HG03575 (cell line): ENCODE results near the gene CLSTN1.
"Not testable (repeated sequence)": the region's sequence is repeated elsewhere in the genome, so short reads cannot be mapped to it uniquely, and the experiment has no call there.

Source experiments
- ATAC-seq: cut with Tn5 transposase; IDR thresholded peaks from one replicate; pipeline ENCODE4 v1.9.1; 2021; ENCODE audit not compliant: unreplicated experiment, insufficient number of reproducible peaks, low FRiP score; ENCODE audit errors: extremely low read depth

CLSTN1 gene

DNA sequence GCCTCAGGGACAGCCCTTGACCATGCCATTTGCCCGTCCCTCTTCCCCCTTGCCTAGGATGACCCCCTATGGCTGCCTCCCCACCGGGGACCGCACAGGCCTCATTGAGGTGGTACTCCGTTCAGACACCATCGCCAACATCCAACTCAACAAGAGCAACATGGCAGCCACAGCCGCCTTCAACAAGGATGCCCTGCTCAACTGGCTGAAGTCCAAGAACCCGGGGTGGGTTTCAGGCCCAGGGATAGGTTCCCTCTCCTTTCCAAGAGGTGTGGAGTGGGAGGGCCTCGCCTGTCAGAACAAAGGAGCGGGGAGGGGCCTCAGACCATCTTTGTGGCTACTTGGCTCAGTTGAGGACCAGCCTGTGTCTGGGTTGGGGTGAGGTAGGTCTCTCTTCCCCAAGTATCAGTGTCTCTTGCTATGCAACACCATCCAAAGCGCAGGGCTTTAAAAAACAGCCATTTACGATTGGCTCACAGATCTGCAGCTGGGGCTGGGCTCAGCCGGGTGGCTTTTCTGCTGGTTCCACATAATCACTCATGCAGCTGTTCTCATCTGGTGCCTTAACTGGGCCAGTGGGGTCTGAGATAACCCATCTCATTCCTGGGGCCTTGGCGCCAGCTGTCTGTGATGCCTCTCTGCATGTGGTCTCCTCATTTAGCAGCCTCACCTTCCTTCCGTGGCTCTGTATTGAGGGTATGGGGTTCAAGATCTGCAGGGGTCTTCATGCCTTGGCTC is 100.5 kb downstream of the CLSTN1 start:
- ATAC-seq: no peak

DNA sequence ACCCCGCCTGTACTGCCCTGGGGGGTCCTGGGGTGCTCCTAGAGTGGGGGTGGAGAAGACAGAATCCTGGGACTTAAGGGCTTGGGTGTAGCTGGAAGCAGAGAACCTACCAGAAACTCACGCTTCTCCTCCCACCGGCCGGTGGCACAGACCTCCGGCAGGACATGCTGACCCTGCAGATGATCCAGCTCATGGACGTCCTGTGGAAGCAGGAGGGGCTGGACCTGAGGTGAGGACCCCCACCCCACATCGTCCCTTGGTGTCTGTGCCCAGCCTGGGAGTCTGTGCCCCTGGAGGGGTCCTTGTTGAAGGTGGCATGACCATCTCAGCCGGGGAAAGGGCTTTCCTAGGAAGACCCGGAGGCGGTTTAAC is 101.4 kb downstream of the CLSTN1 start:
- ATAC-seq: no peak

DNA sequence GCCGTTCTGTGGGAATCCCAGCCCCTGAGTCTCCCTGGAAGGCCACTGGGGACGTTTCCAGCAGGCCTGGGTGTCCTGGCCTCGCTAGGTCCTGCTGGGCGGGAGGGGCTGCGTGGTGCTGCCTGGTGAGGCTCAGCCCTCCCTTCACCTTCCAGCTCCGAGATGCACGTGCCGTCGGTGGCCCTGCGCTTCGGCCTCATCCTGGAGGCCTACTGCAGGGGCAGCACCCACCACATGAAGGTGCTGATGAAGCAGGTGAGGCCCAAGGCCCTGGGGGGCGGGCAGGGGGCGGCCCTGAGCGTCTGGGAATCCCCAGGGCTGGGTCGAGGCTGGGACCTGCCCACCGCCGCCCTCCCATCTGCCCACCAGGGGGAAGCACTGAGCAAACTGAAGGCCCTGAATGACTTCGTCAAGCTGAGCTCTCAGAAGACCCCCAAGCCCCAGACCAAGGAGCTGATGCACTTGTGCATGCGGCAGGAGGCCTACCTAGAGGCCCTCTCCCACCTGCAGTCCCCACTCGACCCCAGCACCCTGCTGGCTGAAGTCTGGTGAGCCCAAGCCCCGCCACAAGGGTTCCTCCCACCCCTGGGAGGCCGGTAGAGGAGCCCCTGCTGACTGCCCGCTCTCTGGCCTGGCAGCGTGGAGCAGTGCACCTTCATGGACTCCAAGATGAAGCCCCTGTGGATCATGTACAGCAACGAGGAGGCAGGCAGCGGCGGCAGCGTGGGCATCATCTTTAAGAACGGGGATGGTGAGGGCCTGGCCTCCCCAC is 102.0 kb downstream of the CLSTN1 start:
- no peak for ATAC-seq

DNA sequence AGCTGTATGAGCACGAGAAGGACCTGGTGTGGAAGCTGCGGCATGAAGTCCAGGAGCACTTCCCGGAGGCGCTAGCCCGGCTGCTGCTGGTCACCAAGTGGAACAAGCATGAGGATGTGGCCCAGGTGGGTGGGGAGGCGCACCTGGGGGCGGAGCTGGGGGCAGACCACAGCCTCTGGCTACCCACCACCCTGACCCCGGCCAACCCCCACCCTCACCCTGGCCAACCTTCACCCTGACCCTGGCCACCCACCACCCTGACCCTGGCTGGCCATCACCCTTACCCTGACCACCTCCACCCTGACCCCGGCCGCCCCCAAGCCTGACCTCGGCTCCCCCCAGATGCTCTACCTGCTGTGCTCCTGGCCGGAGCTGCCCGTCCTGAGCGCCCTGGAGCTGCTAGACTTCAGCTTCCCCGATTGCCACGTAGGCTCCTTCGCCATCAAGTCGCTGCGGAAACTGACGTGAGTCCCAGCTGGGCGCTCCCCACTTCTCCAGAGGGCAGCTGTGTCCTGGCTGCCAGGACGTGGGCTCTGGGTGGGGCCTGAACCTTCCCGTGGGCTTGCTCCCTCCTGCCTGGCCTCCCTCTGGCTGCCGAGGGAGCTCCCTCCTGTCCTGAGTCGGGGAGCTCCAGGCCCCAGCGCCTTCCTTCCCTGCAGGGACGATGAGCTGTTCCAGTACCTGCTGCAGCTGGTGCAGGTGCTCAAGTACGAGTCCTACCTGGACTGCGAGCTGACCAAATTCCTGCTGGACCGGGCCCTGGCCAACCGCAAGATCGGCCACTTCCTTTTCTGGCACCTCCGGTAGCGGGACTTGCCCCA is 102.8 kb downstream of the CLSTN1 start:
- no peak for ATAC-seq

DNA sequence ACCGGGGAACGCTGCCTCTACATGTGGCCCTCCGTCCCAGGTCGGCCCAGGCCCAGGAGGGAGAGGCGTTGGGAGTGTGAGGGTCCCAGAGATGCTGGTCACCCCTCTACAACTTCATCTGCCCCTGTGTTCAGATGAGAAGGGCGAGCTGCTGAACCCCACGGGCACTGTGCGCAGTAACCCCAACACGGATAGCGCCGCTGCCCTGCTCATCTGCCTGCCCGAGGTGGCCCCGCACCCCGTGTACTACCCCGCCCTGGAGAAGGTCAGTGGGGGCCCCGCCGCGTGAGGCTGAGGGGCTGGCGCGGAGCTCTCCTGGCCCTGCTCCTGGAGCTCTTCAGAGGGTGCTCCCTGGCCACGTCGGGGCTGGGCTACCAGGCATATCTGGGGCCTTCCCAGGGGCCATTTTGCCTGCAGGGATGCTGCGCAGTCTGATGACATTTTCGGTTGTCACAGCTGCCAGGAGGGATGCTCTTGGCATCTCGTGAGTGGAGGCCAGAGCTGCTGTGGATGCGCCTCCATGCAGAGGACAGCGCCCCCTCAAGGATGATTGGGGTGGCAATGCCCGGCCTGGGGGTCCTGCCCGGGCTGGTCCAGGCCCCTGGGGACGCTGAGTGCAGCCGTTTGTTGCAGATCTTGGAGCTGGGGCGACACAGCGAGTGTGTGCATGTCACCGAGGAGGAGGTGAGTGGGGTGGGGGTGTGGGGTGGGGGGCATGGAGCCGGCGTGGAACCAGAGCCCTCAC is 103.6 kb downstream of the CLSTN1 start:
- ATAC-seq: no peak

DNA sequence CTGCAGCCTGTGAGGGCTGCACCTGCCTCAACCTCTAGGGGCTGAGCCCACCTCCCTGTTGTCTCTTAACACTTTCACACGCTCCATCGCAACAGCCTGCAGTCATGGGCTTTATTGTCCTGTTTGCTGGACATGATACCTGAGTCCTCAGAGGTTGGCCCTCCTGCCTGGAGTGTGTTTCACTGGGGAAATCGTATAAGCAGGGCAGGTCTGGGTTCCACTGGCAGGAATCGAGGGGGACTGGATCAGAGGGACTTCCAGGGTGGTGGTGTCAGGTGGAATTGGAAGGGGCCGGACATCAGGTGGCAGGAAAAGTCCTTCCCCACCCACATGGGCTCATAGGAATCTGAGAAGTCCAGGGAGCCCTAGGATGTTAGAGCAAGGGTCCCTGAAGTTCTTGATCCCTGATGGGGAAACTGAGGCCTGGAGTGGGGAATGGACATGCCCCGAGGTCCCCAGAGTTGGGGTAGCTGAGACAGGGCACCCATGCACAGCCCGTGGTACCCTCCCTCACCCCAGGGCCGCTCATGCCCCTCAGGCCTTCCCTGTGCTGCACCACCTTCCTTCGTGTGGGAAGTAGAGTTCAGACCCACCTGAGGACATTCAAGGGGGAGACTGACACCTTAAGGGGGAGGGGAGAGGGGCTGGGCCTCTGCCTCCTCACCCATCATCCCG is 105.6 kb downstream of the CLSTN1 start:
- no peak for ATAC-seq

DNA sequence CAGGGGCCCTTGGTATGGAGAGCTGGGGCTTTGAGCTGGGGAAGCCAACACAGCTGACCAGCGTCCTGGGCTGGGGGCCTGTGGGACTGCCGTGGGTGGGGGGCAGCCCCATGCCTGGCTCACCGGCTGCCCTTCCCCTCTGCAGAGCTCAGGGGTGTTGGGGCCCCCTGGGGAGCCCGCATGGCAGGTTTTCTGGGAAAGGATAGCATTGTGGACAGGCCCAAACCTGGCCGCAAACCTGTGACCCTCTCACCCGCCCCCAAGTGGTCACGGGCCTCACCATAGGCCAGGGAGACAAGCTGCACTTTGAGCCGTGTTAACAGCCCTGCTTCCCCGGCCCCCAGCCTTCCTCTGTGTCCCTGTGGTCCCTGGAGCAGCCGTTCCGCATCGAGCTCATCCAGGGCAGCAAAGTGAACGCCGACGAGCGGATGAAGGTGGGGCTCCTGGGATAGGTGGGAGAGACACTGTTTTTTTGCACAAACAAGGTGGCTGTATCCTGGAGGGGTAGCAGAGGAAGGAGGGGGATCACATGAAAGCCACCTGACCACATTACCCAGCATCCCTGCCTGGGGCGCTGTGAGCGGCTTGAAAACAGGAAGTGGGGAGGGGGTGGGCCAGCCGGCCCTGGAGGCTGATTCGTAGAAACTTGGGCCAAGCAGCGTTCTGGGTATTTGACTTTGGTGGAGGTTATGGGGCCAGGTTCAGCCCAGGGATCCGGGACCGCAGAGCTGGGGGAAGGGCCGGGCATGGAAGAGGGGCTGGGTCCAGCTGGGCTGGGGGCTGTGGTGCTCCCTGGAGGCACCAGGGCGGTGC is 106.4 kb downstream of the CLSTN1 start:
- no peak for ATAC-seq

DNA sequence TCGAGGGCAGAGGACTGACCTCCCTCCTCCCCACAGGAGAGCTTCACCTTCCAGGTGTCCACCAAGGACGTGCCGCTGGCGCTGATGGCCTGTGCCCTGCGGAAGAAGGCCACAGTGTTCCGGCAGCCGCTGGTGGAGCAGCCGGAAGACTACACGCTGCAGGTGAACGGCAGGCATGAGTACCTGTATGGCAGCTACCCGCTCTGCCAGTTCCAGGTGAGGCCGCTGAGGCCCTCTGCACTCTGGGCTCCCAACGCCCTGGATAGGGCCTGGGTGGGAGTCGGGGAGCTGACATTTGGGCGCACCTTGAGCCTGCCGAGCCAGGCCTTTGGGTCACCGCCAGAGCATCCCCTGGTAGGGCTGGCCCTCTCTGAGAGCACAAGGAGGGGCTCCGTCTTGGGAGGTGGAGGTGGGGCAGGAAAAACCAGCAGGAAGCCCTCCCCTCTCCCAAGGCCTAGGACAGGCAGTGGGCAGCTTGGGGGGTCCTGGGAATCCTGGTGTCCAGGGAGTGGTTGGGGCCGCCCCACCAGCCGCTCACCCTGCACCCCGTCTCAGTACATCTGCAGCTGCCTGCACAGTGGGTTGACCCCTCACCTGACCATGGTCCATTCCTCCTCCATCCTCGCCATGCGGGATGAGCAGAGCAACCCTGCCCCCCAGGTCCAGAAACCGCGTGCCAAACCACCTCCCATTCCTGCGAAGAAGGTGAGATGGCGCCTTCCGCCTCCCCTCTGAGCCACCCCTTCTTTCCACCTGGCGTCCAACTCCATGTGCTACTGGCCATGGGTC is 107.2 kb downstream of the CLSTN1 start:
- ATAC-seq: no peak

DNA sequence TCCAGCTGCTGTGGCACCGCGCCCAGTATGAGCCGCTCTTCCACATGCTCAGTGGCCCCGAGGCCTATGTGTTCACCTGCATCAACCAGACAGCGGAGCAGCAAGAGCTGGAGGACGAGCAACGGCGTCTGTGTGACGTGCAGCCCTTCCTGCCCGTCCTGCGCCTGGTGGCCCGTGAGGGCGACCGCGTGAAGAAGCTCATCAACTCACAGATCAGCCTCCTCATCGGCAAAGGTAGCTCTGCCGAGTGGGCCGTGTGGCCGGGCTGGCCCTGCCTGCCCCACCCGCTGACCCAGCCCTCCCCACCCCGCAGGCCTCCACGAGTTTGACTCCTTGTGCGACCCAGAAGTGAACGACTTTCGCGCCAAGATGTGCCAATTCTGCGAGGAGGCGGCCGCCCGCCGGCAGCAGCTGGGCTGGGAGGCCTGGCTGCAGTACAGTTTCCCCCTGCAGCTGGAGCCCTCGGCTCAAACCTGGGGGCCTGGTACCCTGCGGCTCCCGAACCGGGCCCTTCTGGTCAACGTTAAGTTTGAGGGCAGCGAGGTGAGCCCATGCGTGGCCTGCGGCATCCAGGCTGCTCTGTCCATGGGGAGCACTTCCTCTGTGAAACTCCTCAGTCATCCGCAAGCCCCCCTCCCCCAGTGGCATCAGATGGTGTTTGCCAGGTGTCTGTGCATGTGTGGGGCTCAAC is 108.1 kb downstream of the CLSTN1 start:
- no peak for ATAC-seq

DNA sequence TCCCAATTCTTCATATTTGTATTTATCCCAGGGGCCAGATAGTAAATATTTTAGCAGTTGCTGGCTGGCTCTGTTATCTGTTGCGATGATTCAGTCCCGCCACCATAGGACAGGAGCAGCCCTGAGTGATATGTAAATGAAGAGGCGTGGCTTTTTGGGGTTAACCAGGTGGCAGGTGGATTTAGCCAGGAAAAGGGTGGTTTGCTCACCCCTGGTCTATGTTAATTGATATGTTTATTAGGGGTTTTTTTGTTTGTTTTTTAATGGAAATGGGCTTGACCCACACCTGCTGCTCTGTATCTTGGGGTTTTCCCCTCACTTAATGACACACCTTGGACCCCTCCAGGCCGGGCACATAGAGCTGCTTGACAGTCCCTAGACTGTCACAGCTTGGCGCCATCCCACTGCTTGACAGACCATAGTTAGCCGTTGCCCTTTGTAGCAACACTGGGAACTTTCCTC is 109.5 kb downstream of the CLSTN1 start:
- no peak for ATAC-seq

DNA sequence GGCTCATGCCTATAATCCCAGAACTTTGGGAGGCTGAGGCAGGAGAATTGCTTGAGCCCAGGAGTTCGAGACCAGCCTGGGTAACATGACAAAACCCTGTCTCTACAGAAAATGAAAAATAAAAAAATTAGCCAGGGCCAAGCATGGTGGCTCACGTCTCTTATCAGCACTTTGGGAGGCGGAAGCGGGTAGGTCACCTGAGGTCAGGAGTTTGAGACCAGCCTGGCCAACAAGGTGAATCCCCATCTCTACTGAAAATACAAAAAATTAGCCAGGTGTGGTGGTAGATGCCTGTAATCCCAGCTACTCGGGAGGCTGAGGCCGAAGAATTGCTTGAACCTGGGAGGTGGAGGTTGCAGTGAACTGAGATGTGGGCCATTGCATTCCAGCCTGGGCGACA is 111.0 kb downstream of the CLSTN1 start:
- not testable (repeated sequence) for ATAC-seq

DNA sequence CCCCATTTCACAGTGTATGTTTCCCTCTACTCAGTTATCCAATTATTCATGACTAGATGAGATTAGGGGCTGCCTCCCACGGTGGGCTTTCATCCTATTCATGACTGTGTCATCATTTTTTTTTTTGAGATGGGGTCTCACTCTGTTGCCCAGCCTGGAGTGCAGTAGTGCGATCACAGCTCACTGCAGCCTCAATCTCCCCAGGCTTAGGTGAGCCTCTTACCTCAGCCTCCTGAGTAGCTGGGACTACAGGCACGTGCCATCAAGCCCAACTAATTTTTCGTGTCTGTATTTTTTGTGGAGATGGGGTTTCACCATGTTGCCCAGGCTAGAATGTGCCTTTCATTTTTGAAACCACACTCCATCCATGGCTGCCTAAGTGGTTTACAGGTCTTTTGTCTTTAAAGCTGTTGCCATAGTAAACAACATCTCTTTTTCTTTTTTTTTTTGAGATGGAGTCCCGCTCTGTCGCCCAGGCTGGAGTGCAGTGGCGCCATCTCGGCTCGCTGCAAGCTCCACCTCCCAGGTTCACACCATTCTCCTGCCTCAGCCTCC is 112.2 kb downstream of the CLSTN1 start:
- no peak for ATAC-seq

DNA sequence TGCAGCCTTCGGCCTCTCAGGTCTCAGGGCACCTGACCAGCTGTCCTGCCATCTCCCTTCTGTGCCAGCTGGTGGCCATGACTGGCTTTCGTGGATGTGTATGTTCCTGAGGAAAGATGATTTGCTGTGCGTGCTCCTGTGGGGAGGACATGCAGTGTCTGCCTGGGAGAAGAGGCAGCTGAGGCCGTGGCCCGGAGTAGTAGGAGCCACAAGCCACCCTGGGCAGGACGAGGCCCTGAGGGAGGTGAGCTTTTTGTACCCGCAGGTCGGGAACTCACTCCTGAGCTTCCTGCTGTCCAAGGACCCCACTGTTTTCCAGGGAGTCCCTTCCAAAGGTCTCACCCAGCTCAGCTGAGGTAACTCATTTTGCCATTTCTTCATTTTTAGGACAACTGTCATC is 113.7 kb downstream of the CLSTN1 start:
- ATAC-seq: no peak

DNA sequence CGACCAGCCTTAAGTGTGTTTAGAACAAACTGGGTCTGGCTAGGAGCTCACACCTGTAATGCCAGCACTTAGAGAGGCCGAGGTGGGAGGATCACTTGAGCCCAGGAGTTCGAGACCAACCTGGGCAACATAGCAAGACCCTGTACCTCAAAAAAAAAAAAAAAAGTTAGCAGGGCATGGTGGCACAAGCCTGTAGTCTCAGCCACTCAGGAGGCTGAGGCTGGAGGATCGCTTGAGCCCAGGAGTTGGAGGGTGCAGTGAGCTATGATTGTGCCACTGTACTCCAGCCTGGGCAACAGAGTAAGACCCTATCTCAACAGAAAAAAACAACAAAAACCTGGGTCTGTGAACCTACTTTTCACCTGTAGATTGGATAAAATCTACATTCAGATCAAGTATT is 117.6 kb downstream of the CLSTN1 start:
- ATAC-seq: no peak

DNA sequence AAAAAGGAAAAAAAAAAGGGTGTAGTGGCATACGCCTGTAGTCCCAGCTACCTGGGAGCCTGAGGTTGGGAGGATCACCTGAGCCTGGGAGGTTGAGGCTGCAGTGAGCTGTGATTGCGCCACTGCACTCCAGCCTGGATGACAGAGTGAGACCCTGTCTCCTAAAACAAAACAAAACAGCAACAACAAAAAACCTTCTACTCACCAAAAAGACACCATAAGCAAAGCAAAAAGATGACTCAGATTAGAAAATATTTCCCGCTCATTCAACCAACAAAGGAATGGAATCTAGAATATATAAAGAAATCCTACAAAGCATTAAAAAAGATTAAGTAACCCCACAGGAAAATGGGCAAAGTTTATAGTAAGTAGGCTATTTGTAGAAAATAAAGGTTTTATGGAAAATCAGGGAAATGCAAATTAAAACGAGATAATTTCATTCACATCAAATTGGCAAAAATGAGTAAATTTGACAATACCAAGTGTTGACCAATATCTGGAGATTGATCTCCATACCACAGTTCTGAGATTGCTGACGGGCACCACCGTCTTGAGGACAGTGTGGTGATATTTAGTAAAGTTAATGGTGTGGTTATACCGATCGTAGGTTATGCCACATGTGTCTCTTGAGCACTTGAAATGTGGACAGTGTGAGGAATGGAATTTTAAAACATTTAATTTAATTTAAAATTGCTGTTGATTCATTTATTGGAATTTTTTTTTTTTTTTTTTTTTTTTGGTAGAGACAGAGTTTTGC is 118.2 kb downstream of the CLSTN1 start:
- no peak for ATAC-seq

DNA sequence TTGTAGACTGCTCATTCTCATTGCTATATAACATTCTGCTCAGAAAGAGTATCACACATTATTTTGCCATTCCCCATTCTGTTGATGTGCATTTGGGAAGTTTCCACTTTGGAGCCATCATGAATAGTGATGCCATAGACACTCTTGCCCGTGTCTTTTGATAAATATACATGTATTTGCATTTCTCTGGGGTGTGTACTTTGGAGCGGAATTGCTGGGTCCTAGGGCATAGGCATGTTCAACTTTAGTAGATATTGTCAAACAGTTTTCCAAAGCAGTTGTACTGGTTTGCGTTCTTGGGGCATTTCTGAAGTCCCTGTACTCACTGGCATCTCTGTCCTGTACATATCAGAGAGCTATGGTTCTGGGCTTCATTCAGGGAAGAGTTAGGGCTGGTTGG is 120.1 kb downstream of the CLSTN1 start:
- ATAC-seq: no peak
